Ovary (tissue), 3 donors: ENCODE data around the gene IWS1.

ENCODE experiments used
- EP300 ChIP-seq: sonication (generic); formaldehyde crosslinking; IDR thresholded peaks from one replicate; pipeline ENCODE4 v1.6.1; 2017; ENCODE audit warnings: antibody characterized with exemption
- POLR2A ChIP-seq: fragments of 450-650 bp; IDR thresholded peaks from one replicate; pipeline ENCODE4 v1.6.1; 2017; ENCODE audit warnings: antibody characterized with exemption, mild to moderate bottlenecking, moderate library complexity
- TF ChIP-seq, protein P1 (sequence below), 3 donors: fragments of 450-650 bp in 2 of 3; fragments of 200-600 bp in 1 of 3; IDR thresholded peaks; one replicate each; pipeline versions ENCODE4 v1.5.1 to v1.8.0; 2016 to 2022; ENCODE audit warnings: antibody characterized with exemption in 3 of 3, mild to moderate bottlenecking in 1 of 3
- donor health status: DM: no; HTN: no; CAD: no.

DNA sequence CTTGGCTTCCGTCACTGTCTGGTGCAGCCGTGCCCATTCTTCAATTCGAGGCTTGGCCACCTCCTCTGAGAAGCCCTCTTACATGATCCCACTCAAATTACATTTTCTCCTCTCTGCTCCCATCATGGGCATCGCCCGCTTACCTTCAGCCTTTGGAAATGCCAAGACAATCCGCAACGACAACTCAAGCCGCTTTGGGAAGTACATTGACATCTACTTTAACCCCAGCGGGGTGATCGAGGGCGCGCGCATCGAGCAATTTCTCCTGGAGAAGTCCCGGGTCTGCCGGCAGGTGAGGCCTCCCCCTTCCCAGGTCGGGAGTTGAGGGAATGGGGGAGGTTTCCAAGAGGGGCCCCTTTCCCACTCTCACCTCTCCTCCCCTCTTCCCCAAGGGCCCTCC is 47.5 kb upstream of the IWS1 start:
- TF ChIP-seq, protein P1, sequence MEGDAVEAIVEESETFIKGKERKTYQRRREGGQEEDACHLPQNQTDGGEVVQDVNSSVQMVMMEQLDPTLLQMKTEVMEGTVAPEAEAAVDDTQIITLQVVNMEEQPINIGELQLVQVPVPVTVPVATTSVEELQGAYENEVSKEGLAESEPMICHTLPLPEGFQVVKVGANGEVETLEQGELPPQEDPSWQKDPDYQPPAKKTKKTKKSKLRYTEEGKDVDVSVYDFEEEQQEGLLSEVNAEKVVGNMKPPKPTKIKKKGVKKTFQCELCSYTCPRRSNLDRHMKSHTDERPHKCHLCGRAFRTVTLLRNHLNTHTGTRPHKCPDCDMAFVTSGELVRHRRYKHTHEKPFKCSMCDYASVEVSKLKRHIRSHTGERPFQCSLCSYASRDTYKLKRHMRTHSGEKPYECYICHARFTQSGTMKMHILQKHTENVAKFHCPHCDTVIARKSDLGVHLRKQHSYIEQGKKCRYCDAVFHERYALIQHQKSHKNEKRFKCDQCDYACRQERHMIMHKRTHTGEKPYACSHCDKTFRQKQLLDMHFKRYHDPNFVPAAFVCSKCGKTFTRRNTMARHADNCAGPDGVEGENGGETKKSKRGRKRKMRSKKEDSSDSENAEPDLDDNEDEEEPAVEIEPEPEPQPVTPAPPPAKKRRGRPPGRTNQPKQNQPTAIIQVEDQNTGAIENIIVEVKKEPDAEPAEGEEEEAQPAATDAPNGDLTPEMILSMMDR (IDR thresholded peaks at IDR 0.05): no peak
- TF ChIP-seq POLR2A: no peak
- TF ChIP-seq EP300: no peak
